Posterior cingulate gyrus (tissue), 11 donors: ENCODE data around the gene MIOX.
"Not testable (repeated sequence)": the region's sequence is repeated elsewhere in the genome, so short reads cannot be mapped to it uniquely, and the experiment has no call there.

Source experiments
- DNase-seq, 10 donors: peaks; one replicate each; pipeline versions ENCODE4 v3.0.0 to v3.0.0-alpha.2; 2020 to 2021; ENCODE audit warnings: mixed read lengths in 3 of 10
- intact Hi-C: fragments of 100-400 bp; cut with DNase I; formaldehyde crosslinking; loops from one replicate; pipeline ENCODE4 v1.15.1; 2023

The MIOX gene

GRCh38 chr22:50507421-50507990, 20.8 kb downstream of the MIOX start, which contains the start of gene LMF2:
LMF2 (minus strand) TSS chr22:50507702; CDS start chr22:50507675, 27 bp downstream.
- intact Hi-C loops, result loop anchor here (10.0 kb wide), 2 partner anchors 163 to 263 kb away; partner anchors contain the start of genes PPP6R2 and TUBGCP6
- DNase-seq, result peak; percentile 80 to 99 (median 88)

DNA sequence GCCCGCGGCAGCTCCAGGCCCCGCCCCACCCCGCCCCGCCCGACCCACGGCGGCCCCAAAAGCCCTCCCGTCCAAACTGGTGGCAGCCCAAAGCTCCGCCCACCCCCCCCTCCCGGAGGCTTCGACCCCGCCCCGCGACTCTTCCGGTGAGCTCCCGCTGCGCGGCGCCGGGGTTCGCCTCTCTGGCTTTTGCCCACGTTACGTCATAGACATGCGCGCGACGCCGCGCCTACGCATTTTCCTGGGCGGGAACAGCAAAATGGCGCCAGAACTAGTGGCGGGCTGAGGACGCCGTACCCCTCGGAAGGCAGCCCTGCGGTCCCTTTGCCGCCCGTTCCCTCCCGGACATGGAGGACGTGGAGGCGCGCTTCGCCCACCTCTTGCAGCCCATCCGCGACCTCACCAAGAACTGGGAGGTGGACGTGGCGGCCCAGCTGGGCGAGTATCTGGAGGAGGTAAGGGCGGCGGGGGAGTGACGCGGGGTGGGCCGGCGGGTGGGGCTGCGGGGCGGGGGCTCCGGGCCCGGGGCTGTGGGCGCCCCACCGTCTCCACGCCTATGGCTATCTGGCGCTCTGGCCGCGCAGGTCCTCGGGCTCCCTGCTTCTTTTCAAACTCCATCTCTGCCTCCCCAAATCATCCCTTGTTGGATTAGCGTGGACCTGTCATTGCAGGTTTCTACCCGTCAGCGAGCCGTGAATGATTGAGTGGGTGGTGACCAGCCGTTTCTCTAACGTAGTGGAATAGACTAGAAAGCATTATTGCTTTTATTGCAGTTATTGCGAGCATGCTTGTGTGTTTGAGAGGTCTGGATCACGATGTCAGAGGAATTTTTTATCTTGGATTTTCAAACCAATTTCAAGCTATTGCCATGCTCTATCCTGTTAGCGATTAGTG, 21.6 kb downstream of the MIOX start, which contains the start of gene NCAPH2:
Gene NCAPH2, plus strand, starts transcription at position 234 of the 894 bp plus-strand sequence. Its CDS starts 114 bp downstream, at position 348.
- intact Hi-C loops, result loop anchor here (2.0 to 10.0 kb wide), 3 partner anchors 17 to 263 kb away; partner anchors contain the start of genes PPP6R2, SCO2 and TUBGCP6

DNA sequence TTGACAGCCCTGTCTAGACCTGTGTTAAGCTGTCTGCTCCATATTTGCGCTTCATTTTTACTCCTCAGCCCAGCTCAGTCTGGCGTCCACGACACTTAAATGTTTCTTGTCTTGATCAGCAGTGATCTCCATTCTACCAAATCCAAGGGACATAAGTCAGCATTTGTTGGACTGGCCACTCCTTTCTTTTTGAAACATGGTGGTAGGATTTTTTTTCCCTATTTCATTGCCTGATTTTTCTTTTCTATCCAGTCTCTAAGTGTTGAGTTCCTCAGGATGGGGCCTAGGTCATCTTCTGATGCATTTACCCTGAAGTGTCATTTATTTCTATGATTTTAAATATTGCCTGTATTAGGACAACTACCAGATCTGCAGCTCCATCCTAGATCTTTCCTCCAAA, 22.2 kb downstream of the MIOX start:
- intact Hi-C loops, result loop anchor here (2.0 to 10.0 kb wide), 3 partner anchors 16 to 264 kb away; partner anchors contain the start of genes PPP6R2, SCO2 and TUBGCP6
- DNase-seq, result no peak

More for the DNA sequence above, 21.6 kb downstream of the MIOX start, which contains the start of gene NCAPH2:
- peak; percentile 93 to 99 (median 96) for DNase-seq

DNA sequence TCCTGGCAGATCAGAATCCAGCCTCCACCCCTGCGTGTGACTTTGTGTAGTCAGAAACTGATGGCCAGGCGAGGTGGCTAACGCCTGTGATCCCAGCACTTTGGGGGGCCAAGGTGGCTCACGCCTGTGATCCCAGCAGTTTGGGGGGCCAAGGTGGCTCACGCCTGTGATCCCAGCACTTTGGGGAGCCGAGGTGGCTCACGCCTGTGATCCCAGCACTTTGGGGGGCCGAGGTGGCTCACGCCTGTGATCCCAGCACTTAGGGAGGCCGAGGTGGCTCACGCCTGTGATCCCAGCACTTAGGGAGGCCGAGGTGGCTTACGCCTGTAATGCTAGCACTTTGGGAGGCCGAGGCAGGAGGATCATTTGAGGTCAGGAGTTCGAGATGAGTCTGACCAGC, 26.5 kb downstream of the MIOX start:
- intact Hi-C loops, result no loop called here
- no peak for DNase-seq

- no peak for DNase-seq
- intact Hi-C loops, result no loop called here
These were observed 29.4 kb downstream of the MIOX start for GRCh38 chr22:50516068-50516467.

- no peak for DNase-seq
- intact Hi-C loops, result no loop called here
These were observed 30.2 kb downstream of the MIOX start for GRCh38 chr22:50516891-50517290.

- no peak for DNase-seq
- intact Hi-C loops, result no loop called here
These were observed 31.0 kb downstream of the MIOX start for GRCh38 chr22:50517495-50518260.

- no peak for DNase-seq
These were observed 31.9 kb downstream of the MIOX start for GRCh38 chr22:50518606-50519005.

GRCh38 chr22:50519151-50519550, 32.5 kb downstream of the MIOX start:
- intact Hi-C loops, result no loop called here

More at GRCh38 chr22:50518606-50519005, 31.9 kb downstream of the MIOX start:
- intact Hi-C loops, result no loop called here

GRCh38 chr22:50520184-50520583, 33.5 kb downstream of the MIOX start:
- intact Hi-C loops, DNase-seq: not testable (repeated sequence)

More at GRCh38 chr22:50519151-50519550, 32.5 kb downstream of the MIOX start:
- no peak for DNase-seq

GRCh38 chr22:50520826-50521453, 34.3 kb downstream of the MIOX start:
- intact Hi-C loops, result no loop called here
- DNase-seq, result peak in 1 of 10 donors; percentile 80

DNA sequence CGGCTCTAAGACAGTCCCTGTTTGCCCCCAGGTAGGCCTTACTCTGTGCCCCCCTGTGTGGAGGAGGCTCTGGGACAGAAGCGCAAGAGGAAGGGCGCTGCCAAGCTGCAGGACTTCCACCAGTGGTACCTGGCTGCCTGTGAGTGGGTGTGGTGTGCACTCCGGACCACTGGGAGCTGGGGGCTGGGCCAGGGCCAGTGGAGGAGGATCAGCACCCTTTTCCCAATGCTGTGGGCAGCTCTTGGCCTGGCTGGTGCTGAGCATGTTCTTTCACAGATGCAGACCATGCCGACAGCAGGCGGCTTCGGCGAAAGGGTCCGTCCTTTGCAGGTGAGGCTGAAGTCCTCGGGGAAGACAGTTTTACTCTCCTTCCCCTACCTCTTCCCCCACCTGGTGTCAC, 35.1 kb downstream of the MIOX start:
- DNase-seq, result no peak
- intact Hi-C loops, result no loop called here

DNA sequence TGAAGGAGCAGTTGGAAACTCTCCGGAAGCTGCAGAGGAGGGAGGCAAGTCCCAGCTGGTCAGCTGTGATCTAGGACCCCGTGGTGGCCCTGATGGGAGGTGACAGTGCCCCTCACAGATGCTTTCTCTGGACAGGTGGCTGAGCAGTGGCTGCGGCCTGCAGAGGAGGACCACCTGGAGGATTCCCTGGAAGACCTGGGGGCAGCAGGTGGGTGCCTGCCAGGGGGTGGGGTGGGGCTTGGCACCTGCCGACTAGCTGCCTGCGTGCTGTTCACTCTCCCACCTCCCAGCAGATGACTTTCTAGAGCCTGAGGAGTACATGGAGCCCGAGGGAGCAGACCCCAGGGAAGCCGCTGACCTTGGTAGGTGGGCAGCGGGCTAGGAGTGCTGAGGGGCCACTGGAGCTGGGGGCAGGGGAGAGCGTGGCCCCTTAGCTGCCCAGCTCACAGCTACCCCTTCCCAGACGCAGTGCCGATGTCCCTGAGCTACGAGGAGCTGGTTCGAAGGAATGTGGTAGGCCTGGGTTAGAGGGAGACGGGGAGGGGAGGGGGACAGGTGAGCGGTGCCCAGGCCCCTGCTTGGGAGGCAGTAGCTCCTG, 35.6 kb downstream of the MIOX start:
- no peak for DNase-seq
- intact Hi-C loops, result no loop called here

DNA sequence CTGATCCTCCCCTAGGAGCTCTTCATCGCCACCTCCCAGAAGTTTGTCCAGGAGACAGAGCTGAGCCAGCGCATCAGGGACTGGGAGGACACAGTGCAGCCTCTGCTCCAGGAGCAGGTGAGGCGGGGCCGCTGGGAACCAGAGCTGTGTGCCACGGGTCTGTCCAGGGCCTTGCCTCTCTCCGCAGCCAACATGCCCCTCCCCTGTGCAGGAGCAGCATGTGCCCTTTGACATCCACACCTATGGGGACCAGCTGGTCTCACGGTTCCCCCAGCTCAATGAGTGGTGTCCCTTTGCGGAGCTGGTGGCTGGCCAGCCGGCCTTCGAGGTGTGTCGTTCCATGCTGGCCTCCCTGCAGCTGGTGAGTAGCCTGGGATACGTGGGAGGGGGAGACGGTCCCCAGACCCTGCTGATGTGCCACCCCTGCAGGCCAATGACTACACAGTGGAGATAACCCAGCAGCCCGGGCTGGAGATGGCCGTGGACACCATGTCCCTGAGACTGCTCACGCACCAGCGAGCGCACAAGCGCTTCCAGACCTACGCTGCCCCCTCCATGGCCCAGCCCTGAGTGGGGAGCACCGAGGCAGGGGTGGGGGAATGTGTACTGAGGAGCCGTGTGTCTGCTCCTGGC, 36.3 kb downstream of the MIOX start:
- intact Hi-C loops, result no loop called here
- DNase-seq, result peak in 1 of 10 donors; percentile 82

DNA sequence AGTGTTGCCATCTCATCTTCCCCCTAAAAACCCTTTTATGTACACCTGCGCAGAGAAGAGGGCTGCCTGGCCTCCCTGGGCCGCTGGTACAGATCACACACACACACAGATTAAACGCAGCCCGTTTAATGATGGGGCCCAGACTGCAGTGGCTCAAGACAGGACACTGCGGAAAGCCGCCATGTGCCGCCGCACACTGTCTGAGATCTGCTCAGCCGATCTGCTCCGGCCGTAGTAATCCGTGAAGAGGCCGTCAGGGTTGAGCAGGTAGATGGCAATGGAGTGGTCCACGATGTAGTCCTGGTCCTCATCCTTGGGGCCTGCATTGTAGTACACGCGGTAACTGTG, 36.8 kb downstream of the MIOX start:
- intact Hi-C loops, result no loop called here
- DNase-seq, result peak in 1 of 10 donors; percentile 82

DNA sequence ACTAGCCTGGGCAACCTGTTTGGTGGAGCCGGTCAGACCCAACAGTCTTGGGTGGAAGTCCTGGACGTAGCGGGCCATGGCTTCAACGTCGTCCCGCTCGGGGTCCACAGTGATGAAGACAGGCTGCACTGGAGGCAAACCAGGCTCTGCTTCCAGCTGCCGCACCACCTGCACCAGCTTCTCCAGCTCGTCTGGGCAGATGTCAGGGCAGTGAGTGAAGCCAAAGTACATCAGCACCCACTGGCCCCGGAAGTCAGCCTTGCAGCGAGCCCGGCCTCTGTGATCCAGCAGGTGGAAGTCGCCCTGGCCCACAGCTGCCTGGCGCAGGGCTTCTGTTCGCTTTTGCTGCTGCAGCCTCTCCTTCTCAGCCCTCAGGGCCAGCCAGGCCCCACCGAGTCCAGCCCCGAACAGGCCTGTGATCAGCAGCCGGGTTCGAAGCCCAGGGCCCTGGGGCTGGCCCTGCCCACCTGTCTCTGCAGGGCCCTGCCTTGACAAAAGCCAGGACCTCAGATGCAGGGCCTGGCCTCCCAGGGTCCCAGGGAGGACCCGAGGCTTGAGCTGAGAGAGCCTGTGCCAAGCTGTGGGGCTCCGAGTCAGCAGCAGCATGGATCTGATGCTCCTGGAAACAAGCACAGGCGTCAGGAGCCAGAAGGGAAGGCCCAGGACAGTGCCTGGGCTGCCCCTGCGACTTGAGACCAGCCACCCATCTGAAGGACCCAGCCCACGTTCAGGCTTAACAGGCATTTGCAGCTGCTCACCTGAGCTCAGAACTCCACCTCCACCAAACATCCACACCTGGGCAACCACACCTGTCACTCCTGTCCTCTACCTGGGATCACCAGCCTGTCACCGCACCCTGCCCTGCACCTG, 37.4 kb downstream of the MIOX start:
- intact Hi-C loops, result loop anchor here (2.0 kb wide), 1 partner anchor 15 kb away; the partner anchor contains the start of gene NCAPH2
- DNase-seq, result peak in 2 of 10 donors; percentile 68 to 75

- intact Hi-C loops, result loop anchor here (1.0 to 2.0 kb wide), 2 partner anchors 16 to 58 kb away; partner anchors contain the start of genes CHKB and NCAPH2
- no peak for DNase-seq
These were observed 38.0 kb downstream of the MIOX start for GRCh38 chr22:50524676-50525103.
